H1 (cell line): ENCODE data around the gene NDNF. TPM values are rescaled to one million over a fixed set of nuclear protein-coding genes. Genes with fewer than 3 reads are reported as not detected.

Source experiments
- CTCF ChIA-PET: fragments of 300-600 bp; sonication (Branson Sonifier 250); formaldehyde crosslinking; loops from one replicate; lab custom pipeline; 2021; ENCODE audit not compliant: partially characterized antibody; lab: Charles Lee
- POLR2A ChIA-PET: fragments of 300-600 bp; sonication (Branson Sonifier 250); formaldehyde crosslinking; loops from one replicate; lab custom pipeline; 2021; ENCODE audit warnings: inconsistent platforms; ENCODE audit not compliant: partially characterized antibody; lab: Charles Lee
- DNase-seq, 2 experiments: peaks; one replicate each; pipeline versions ENCODE4 v3.0.0 to v3.0.0-alpha.2; 2010 to 2022; ENCODE audit warnings: low spot score in 2 of 2, low read depth in 1 of 2, mixed read lengths in 1 of 2
- FAIRE-seq: peaks from 2 replicates; lab custom pipeline; 2011; peaks lifted over from hg19 to GRCh38; lab: Jason Lieb, UNC
- H2AFZ ChIP-seq: 2 replicates; pipeline ENCODE4 v1.8.1; 2012; ENCODE audit warnings: low read length, inconsistent platforms
- H2AK5ac ChIP-seq: 2 replicates; pipeline ENCODE4 v1.6.1; 2013; ENCODE audit warnings: low read depth, low read length
- H2BK120ac ChIP-seq: replicated peaks from 2 replicates; pipeline ENCODE3; 2013; ENCODE audit warnings: low read depth, low read length, inconsistent platforms
- H2BK12ac ChIP-seq: 2 replicates; pipeline ENCODE4 v1.6.1; 2013; ENCODE audit warnings: low read depth, low read length
- H2BK15ac ChIP-seq: 2 replicates; pipeline ENCODE4 v1.6.1; 2013; ENCODE audit warnings: low read length
- H2BK20ac ChIP-seq: 2 replicates; pipeline ENCODE4 v1.6.1; 2013; ENCODE audit warnings: low read length
- H2BK5ac ChIP-seq: 2 replicates; pipeline ENCODE4 v1.6.1; 2013; ENCODE audit warnings: low read depth, low read length
- H3K14ac ChIP-seq: 2 replicates; pipeline ENCODE4 v1.6.1; 2013; ENCODE audit warnings: inconsistent platforms; ENCODE audit not compliant: insufficient read length
- H3K18ac ChIP-seq: 2 replicates; pipeline ENCODE4 v1.6.1; 2013; ENCODE audit warnings: low read length; ENCODE audit errors: extremely low read depth
- H3K23ac ChIP-seq: 2 replicates; pipeline ENCODE4 v1.6.1; 2013; ENCODE audit warnings: inconsistent platforms; ENCODE audit not compliant: insufficient read length
- H3K23me2 ChIP-seq: 2 replicates; pipeline ENCODE4 v1.6.1; 2013; ENCODE audit warnings: low read depth, low read length
- H3K27ac ChIP-seq: 2 replicates; pipeline ENCODE4 v1.6.1; 2011; ENCODE audit warnings: low read depth, low read length, inconsistent platforms
- H3K27me3 ChIP-seq, 4 experiments: replicated peaks in 1 of 4; 1 replicate in 1 of 4; 2 replicates in 3 of 4; pipeline versions ENCODE4 v1.6.1 to v1.8.1; 2011 to 2013; ENCODE audit warnings: low read length in 3 of 4, mild to moderate bottlenecking in 3 of 4, inconsistent platforms in 2 of 4, mixed read lengths in 2 of 4, moderate library complexity in 1 of 4; ENCODE audit not compliant: control insufficient read depth in 3 of 4, insufficient read depth in 3 of 4; ENCODE audit errors: extremely low read depth in 1 of 4
- H3K36me3 ChIP-seq, 4 experiments: 2 replicates each; pipeline versions ENCODE4 v1.6.1 to v1.8.1; 2011 to 2013; ENCODE audit warnings: mild to moderate bottlenecking in 4 of 4, low read length in 3 of 4, moderate library complexity in 2 of 4, control low read depth in 1 of 4, inconsistent platforms in 1 of 4; ENCODE audit not compliant: insufficient read depth in 4 of 4, control insufficient read depth in 2 of 4
- H3K4ac ChIP-seq: replicated peaks from 2 replicates; pipeline ENCODE3; 2013; ENCODE audit warnings: low read length, low read depth, mixed read lengths, inconsistent platforms; ENCODE audit not compliant: insufficient read length
- H3K4me1 ChIP-seq, 4 experiments: replicated peaks in 1 of 4; 1 replicate in 1 of 4; 2 replicates in 3 of 4; pipeline versions ENCODE4 v1.6.1 to v1.8.1; 2011 to 2013; ENCODE audit warnings: low read length in 3 of 4, inconsistent platforms in 2 of 4, mixed read lengths in 1 of 4; ENCODE audit not compliant: insufficient read depth in 4 of 4, control insufficient read depth in 3 of 4
- H3K4me2 ChIP-seq, 2 experiments: 2 replicates each; pipeline versions ENCODE4 v1.6.1 to v1.8.1; 2011 to 2013; ENCODE audit warnings: low read depth in 2 of 2, low read length in 2 of 2, control low read depth in 1 of 2, inconsistent platforms in 1 of 2, mild to moderate bottlenecking in 1 of 2; ENCODE audit not compliant: insufficient read depth in 1 of 2
- H3K4me3 ChIP-seq, 4 experiments: fragments of 200-600, 300-600 bp in 1 of 4; sonication (generic), shearing (Covaris generic), sonication (Bioruptor Twin) in 1 of 4; 2 replicates each; pipeline versions ENCODE4 v1.5.1 to v1.8.1; 2011 to 2016; ENCODE audit warnings: low read length in 4 of 4, low read depth in 3 of 4, control low read depth in 2 of 4, inconsistent platforms in 2 of 4, mild to moderate bottlenecking in 2 of 4, mixed read lengths in 1 of 4, moderate library complexity in 1 of 4; ENCODE audit not compliant: insufficient read depth in 2 of 4; ENCODE audit errors: extremely low read depth in 1 of 4
- H3K56ac ChIP-seq: replicated peaks from 2 replicates; pipeline ENCODE3; 2013; ENCODE audit warnings: low read depth, mild to moderate bottlenecking, mixed read lengths, low read length, inconsistent platforms; ENCODE audit not compliant: insufficient read length
- H3K79me1 ChIP-seq: 2 replicates; pipeline ENCODE4 v1.6.1; 2013; ENCODE audit warnings: low read depth, low read length, control low read depth
- H3K79me2 ChIP-seq, 2 experiments: 2 replicates each; pipeline versions ENCODE4 v1.6.1 to v1.8.1; 2012 to 2013; ENCODE audit warnings: low read length in 2 of 2, mild to moderate bottlenecking in 2 of 2, inconsistent platforms in 1 of 2; ENCODE audit not compliant: insufficient read depth in 2 of 2, control insufficient read depth in 1 of 2
- H3K9ac ChIP-seq, 4 experiments: replicated peaks in 1 of 4; 1 replicate in 1 of 4; 2 replicates in 3 of 4; pipeline versions ENCODE4 v1.6.1 to v1.8.1; 2011 to 2013; ENCODE audit warnings: low read depth in 3 of 4, low read length in 3 of 4, control low read depth in 2 of 4, mild to moderate bottlenecking in 2 of 4, moderate library complexity in 2 of 4, inconsistent platforms in 1 of 4; ENCODE audit errors: extremely low read depth in 1 of 4
- H3K9me3 ChIP-seq, 2 experiments: 2 replicates each; pipeline versions ENCODE4 v1.6.1 to v1.8.1; 2012 to 2013; ENCODE audit warnings: mild to moderate bottlenecking in 2 of 2, moderate library complexity in 2 of 2, control low read depth in 1 of 2, inconsistent platforms in 1 of 2, low read depth in 1 of 2, low read length in 1 of 2, mixed read lengths in 1 of 2; ENCODE audit not compliant: insufficient read depth in 2 of 2
- H4K20me1 ChIP-seq, 2 experiments: replicated peaks in 1 of 2; 2 replicates each; pipeline versions ENCODE3 to v1.8.1; 2011 to 2013; ENCODE audit warnings: inconsistent platforms in 2 of 2, low read length in 2 of 2, mild to moderate bottlenecking in 1 of 2; ENCODE audit not compliant: insufficient read depth in 2 of 2, control insufficient read depth in 1 of 2
- H4K5ac ChIP-seq: 2 replicates; pipeline ENCODE4 v1.6.1; 2013; ENCODE audit warnings: low read length, low read depth, mixed read lengths, inconsistent platforms; ENCODE audit not compliant: insufficient read length
- H4K8ac ChIP-seq: 2 replicates; pipeline ENCODE4 v1.8.0; 2013; ENCODE audit warnings: mild to moderate bottlenecking, moderate library complexity, low read length, inconsistent platforms; ENCODE audit not compliant: insufficient read depth; ENCODE audit errors: extremely low read depth
- H4K91ac ChIP-seq: replicated peaks from 2 replicates; pipeline ENCODE3; 2013; ENCODE audit warnings: low read length, mixed read lengths, inconsistent platforms; ENCODE audit not compliant: insufficient read length
- CEBPB ChIP-seq: IDR thresholded peaks from 2 replicates; pipeline ENCODE4 v1.6.1; 2012; ENCODE audit warnings: low read depth, low read length
- CHD1 ChIP-seq: IDR thresholded peaks from 2 replicates; pipeline ENCODE4 v1.6.1; 2012; ENCODE audit warnings: low read depth, low read length, improper control_type of control experiment
- KDM1A ChIP-seq: fragments of 200-600, 300-600 bp; sonication (generic); IDR thresholded peaks from 2 replicates; pipeline ENCODE4 v1.7.1; 2016; ENCODE audit warnings: mild to moderate bottlenecking, low read length, borderline replicate concordance
- KDM4A ChIP-seq: IDR thresholded peaks from one replicate; pipeline ENCODE4 v1.7.1; 2012; ENCODE audit warnings: low read depth, mild to moderate bottlenecking, moderate library complexity, low read length, inconsistent platforms; ENCODE audit not compliant: severe bottlenecking
- NRF1 ChIP-seq: IDR thresholded peaks from 2 replicates; pipeline ENCODE4 v1.6.1; 2011; ENCODE audit warnings: mild to moderate bottlenecking, low read depth, low read length, improper control_type of control experiment
- SIRT6 ChIP-seq: IDR thresholded peaks from one replicate; pipeline ENCODE4 v1.7.1; 2012; ENCODE audit warnings: low read length, inconsistent platforms
- SUZ12 ChIP-seq: fragments of 200-600 bp; sonication (generic); IDR thresholded peaks from 2 replicates; pipeline ENCODE4 v1.6.1; 2012; ENCODE audit warnings: mild to moderate bottlenecking, inconsistent platforms, low read length, moderate library complexity, mixed read lengths
- WGBS, 2 experiments: shearing (Covaris generic) in 1 of 2; methylation state at CpG; one replicate each; pipeline versions ENCODE4 v1.1.6 to v1.1.7; 2013 to 2015; ENCODE audit warnings: low lambda C conversion rate in 2 of 2, mixed read lengths in 2 of 2, inconsistent platforms in 1 of 2, low coverage in 1 of 2, missing lambda C conversion rate in 1 of 2; ENCODE audit not compliant: insufficient replicate concordance in 2 of 2, insufficient coverage in 1 of 2, insufficient read length in 1 of 2; ENCODE audit errors: extremely low coverage in 1 of 2, missing lambda C conversion rate in 1 of 2; 5-methylcytosine and 5-hydroxymethylcytosine counted together
- polyA plus RNA-seq, 7 experiments: library from polyadenylated mRNA; depleted of rRNA in 3 of 7; stranded (reverse) in 5 of 7; unstranded in 2 of 7; fragments of >200 nt in 5 of 7; fragments of 200-250 nt in 2 of 7; gene quantifications; 1 replicate in 5 of 7; 2 replicates in 1 of 7; 4 replicates in 1 of 7; pipeline versions ENCODE4 v1.2.1 to v1.2.3, GENCODE V29; 2011 to 2013; ENCODE audit warnings: missing spikeins in 2 of 7, mixed read lengths in 2 of 7
- total RNA-seq: library from RNA; stranded (reverse); fragmentation: NEBNext Ultra II Directional; extraction: Animal tissue kit (Norgen Biotek cat#: 25700); gene quantifications from 2 replicates; pipeline ENCODE4 v1.2.1, GENCODE V29; 2021
- TF ChIP-seq, protein P1 (sequence below): IDR thresholded peaks from 2 replicates; pipeline ENCODE4 v1.6.1; 2012; ENCODE audit warnings: low read length, inconsistent platforms
- TF ChIP-seq, protein P2 (sequence below): IDR thresholded peaks from 2 replicates; pipeline ENCODE4 v1.6.1; 2011; ENCODE audit warnings: low read depth, mild to moderate bottlenecking, low read length; ENCODE audit not compliant: insufficient read depth
- TF ChIP-seq, protein P3 (sequence below), 3 experiments: IDR thresholded peaks; 1 replicate in 2 of 3; 2 replicates in 1 of 3; pipeline versions ENCODE4 v1.5.1 to v1.6.1; 2011; ENCODE audit warnings: low read length in 3 of 3, mild to moderate bottlenecking in 3 of 3, inconsistent platforms in 2 of 3, low read depth in 1 of 3, moderate library complexity in 1 of 3; ENCODE audit not compliant: insufficient read depth in 1 of 3; ENCODE audit errors: control extremely low read depth in 1 of 3

Gene NDNF
- total and polyA plus RNA-seq, 2 of the 8 experiments (the other 6 are each of a cell fraction or from before 2014, with no cell fraction given) = 0.70 to 1.6 TPM

- H3K27me3 ChIP-seq = no peaks in the 10 kb centered on the region
- H2BK120ac ChIP-seq = no peak overlapping the region
- H2BK5ac ChIP-seq = no peak overlapping the region
- H4K5ac ChIP-seq = no peak overlapping the region
- no peak overlapping the region for H2AFZ ChIP-seq
- H3K4ac ChIP-seq = no peak overlapping the region
- H3K36me3 ChIP-seq = no peaks in the 10 kb centered on the region
- 98% methylated on average over 4 of the region's 4 CpGs; no CpG with 5 or more reads in 1 of the 2 experiments for WGBS, 2 experiments
- FAIRE-seq (no peak), DNase-seq (no peak)
- H3K14ac ChIP-seq = no peak overlapping the region
- no peaks in the 10 kb centered on the region for H3K23me2 ChIP-seq
- no peak overlapping the region for H2BK12ac ChIP-seq
- H3K23ac ChIP-seq = no peak overlapping the region
- H3K9ac ChIP-seq = no peak overlapping the region
- no peaks in the 10 kb centered on the region for H3K4me1 ChIP-seq
- no peak overlapping the region for H2AK5ac ChIP-seq
- H2BK20ac ChIP-seq = no peak overlapping the region
- H4K20me1 ChIP-seq = no peaks in the 10 kb centered on the region
- POLR2A ChIA-PET = no interaction called here
- H3K27ac ChIP-seq = no peak overlapping the region
- no peak overlapping the region for H3K56ac ChIP-seq
- no peak overlapping the region for H3K4me2 ChIP-seq
- no peak overlapping the region for H2BK15ac ChIP-seq
- H3K79me2 ChIP-seq = no peaks in the 10 kb centered on the region
- H3K79me1 ChIP-seq = no peaks in the 10 kb centered on the region
- H3K9me3 ChIP-seq = peaks cover 0 to 3% of the 10 kb centered on the region in 2 experiments; a peak in 1 of 4 replicates
- CTCF ChIA-PET = no interaction called here
- no peak overlapping the region for H4K91ac ChIP-seq
- no peak overlapping the region for H3K4me3 ChIP-seq
- no peak overlapping the region for H4K8ac ChIP-seq
- H3K18ac ChIP-seq = no peak overlapping the region
- TF ChIP-seq KDM4A = no peak
- no peak for TF ChIP-seq SUZ12
- TF ChIP-seq, protein P1, sequence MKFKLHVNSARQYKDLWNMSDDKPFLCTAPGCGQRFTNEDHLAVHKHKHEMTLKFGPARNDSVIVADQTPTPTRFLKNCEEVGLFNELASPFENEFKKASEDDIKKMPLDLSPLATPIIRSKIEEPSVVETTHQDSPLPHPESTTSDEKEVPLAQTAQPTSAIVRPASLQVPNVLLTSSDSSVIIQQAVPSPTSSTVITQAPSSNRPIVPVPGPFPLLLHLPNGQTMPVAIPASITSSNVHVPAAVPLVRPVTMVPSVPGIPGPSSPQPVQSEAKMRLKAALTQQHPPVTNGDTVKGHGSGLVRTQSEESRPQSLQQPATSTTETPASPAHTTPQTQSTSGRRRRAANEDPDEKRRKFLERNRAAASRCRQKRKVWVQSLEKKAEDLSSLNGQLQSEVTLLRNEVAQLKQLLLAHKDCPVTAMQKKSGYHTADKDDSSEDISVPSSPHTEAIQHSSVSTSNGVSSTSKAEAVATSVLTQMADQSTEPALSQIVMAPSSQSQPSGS = no peak
- TF ChIP-seq CEBPB = no peak
- no peak for TF ChIP-seq NRF1
- TF ChIP-seq, protein P2, sequence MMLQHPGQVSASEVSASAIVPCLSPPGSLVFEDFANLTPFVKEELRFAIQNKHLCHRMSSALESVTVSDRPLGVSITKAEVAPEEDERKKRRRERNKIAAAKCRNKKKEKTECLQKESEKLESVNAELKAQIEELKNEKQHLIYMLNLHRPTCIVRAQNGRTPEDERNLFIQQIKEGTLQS = no peak
- TF ChIP-seq SIRT6 = no peak
- TF ChIP-seq CHD1 = no peak
- TF ChIP-seq, protein P3, sequence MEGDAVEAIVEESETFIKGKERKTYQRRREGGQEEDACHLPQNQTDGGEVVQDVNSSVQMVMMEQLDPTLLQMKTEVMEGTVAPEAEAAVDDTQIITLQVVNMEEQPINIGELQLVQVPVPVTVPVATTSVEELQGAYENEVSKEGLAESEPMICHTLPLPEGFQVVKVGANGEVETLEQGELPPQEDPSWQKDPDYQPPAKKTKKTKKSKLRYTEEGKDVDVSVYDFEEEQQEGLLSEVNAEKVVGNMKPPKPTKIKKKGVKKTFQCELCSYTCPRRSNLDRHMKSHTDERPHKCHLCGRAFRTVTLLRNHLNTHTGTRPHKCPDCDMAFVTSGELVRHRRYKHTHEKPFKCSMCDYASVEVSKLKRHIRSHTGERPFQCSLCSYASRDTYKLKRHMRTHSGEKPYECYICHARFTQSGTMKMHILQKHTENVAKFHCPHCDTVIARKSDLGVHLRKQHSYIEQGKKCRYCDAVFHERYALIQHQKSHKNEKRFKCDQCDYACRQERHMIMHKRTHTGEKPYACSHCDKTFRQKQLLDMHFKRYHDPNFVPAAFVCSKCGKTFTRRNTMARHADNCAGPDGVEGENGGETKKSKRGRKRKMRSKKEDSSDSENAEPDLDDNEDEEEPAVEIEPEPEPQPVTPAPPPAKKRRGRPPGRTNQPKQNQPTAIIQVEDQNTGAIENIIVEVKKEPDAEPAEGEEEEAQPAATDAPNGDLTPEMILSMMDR (IDR thresholded peaks at IDR 0.05; ENCODE audit: control extremely low read depth in 1 of 3, insufficient read depth in 1 of 3, low read depth in 1 of 3, low read length in 3 of 3) = no peak
- TF ChIP-seq KDM1A = no peak
These were observed 68.5 kb downstream of the NDNF start for GRCh38 chr4:121003863-121004262.
